SKM-1 treated with dmso at 0.1 percent for 144 hours (cell line): Measurements from ENCODE around the gene ZNF282.
"Not testable (repeated sequence)": the region's sequence is repeated elsewhere in the genome, so short reads cannot be mapped to it uniquely, and the experiment has no call there.

Experiments used
- DNase-seq: peaks from one replicate; lab custom pipeline; 2025; ENCODE audit not compliant: unreplicated experiment; lab: John Stamatoyannopoulos, UW

Gene ZNF282

DNA sequence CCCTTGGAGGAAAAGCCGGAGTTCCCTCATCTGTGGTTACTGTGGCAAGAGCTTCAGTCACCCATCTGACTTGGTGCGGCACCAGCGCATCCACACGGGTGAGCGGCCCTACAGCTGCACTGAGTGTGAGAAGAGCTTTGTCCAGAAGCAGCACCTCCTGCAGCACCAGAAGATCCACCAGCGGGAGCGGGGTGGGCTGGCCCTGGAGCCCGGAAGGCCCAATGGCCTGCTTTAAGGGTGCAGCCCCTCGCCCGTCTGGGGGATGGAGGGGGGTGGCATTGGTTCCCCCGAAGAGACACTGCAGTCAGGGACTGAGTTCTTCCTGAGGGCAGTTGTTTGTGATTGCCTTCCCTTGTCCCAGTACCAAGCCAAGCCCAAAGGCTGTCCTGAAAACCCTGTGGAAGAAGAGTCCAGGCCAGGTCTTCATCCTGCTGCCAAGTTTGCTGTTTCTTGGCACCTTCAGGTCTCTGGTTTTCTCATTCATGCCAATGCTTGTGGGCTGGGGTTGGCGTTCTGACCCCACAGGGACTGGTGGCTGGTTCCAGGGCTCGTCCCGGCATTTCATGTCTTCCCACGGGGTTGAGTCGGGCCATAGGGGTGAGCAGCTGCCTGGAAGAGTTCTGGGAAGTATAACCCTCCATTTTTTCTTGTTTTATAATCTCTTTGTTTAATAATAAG, 59.0 kb downstream of the ZNF282 start:
- no peak for DNase-seq

DNA sequence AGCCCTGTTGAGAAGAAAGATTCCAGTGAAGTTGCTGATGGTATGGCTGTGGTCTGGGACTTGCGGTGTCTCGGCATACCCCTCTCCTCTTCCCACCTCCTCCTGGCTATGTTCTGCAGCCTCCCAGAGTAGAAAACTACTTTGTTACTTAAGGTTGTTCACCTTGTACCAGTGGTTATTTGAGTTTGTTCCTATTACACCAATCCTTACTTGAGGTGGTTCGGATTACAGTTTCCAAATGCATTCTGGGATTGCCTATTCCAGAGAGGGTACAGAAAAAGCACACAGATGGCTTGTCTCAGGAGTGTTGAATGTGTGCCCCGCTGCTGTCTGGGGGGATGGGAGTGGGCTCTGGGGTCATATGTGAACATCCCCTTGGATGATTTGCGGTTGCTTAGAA, 59.8 kb downstream of the ZNF282 start:
- no peak for DNase-seq

DNA sequence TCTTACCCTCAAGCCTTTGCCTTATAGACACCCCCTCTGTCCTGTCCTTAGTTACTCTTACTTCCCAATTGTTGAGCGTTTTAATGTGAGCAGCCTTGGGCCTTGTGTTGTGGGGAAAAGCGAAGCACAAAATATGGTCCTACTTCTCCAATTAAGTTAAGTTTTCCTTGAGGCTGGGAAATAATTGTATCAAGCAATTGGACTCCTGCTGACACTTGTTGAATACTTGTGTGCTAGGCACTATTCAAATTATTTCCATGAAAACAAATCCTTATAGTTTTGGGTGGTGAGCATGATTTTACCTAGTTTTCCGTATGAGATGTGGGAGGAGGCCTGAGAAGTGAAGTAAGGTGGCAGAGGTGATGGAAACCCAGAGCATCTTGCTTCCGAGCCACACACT, 61.2 kb downstream of the ZNF282 start:
- no peak for DNase-seq

DNA sequence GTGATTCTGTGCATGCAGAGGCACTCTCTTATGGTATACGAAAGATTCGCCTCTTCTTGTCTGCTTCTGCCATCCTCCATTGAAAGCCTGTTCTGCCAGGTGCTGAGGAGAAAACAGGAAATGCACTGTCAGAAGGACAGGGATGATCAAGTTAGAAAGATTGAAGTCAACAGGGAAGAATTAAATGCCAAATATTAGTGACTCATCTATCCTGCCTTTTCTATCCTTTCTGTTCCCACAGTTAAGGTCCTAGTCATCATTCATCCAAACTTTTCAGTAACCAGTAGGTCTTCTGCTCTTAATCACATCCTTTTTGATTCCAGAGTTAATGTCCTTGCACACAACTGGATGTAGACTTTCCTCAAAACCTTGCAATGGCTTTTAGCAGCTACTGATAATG, 61.8 kb downstream of the ZNF282 start:
- DNase-seq = no peak

DNA sequence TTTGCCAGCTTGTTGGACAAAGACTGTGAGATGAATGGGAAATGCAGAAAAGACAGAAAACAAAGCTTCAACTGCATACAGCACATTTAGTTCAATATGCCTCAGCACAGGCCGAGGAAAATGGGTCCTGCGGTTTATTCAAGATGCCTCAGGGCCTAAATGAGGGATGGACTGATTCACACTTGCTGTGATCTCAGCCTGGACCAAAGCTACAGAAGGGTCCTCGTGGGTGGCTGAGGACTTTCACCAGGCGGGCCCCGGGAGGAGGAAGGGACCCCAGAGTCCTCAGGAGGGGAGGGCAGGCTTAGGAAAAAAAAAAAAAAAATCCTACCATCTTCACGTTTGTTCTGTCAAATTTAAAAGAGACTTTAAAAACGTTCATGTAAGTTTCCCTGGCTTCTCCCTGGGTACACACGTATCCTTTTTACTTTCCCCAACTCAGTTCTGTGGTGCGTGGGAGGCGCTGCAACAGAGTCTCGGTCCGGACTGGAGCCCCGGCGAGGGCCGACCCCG, 66.0 kb downstream of the ZNF282 start:
- no peak for DNase-seq

DNA sequence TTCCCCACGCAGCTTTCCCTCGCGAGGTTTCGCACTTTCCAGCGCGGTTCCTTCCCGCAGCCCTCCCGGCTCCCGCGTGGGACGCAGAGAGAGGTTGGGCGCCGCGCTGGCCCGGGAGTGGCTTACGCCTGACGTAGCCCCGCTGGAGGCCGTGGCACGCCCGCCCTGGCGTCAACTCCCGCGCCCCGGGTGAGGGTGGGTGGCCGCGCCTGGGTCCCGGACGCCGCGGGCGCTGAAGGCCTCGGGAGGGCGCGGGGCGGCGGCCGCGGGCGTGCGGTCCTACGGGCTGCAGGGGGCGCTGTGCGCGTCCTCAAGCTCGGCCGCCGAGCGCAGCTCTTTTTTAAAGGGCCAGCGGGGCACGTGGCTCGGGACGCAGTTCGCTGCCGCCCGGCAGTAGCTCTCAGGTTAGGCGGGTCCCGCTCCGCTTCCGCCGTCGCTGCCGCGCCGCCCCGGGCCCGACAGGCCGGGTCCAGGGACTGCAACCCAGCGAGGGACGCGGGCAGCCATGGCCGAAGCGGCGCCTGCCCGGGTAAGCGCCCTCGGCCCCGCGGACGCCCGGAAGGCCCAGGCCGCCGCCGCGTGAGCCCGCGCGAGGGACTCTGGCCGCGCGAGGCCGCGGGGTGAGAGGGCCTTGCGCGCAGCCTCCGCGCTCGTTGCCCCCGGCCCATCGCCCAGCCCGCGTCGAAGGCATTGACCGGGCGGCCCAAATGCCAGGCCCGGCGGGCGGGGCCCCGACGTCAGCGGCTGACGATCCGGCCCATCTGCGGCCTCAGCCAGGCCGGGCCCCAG, 66.7 kb downstream of the ZNF282 start, which contains the start of gene ZNF783:
Gene ZNF783, plus strand, starts transcription at position 368 of the 789 bp plus-strand sequence. Its CDS starts 138 bp downstream, at position 506.
- peak; percentile 37 for DNase-seq

DNA sequence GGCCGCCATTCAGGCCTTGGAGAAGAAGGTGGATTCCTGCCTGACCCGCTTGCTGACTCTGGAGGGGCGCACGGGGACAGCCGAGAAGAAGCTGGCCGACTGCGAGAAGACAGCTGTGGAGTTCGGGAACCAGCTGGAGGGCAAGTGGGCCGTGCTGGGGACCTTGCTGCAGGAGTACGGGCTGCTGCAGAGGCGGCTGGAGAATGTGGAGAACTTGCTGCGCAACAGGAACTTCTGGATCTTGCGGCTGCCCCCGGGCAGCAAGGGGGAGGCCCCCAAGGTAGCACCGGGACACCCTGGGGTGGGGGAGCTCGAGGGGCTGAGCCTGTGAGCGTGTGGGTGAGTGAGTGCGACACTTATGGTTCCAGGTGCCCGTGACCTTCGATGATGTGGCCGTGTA, 71.1 kb downstream of the ZNF282 start:
- DNase-seq = no peak

DNA sequence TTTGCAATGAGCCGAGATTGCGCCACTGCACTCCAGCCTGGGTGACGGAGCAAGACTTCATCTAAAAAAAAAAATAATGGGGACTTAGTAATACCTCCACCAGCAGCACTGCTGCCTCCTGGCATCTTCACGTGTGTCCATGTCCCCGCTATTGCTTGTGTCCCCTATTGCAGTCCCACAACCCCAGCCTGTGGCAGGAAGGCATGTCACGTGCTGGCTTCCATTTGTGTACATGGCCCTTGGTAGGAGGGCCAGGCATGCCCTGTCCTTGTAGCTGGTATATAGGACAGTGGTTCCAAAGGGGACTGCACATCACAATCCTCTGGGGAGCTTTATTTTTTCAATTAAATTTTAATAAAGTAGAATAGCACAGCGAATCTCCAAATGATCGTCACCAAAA, 72.4 kb downstream of the ZNF282 start:
- DNase-seq = no peak

DNA sequence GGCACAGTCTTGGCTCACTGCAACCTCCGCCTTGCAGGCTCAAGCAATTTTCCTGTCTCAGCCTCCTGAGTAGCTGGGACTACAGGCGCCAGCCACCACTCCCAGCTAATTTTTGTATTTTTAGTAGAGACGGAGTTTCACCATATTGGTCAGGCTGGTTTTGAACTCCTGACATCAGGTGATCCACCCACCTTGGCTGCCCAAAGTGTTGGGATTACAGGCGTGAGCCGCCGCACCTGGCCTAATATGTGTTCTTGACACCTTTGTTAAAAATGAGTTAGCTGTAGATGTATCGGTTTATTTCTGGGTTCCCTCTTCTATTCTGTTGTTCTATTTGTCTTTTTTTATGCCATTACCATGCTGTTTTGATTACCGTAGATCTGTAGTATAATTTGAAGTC, 79.1 kb downstream of the ZNF282 start:
- DNase-seq = not testable (repeated sequence)
